Loucy (cell line): ENCODE results near the gene SORCS2.

Experiments
- CTCF ChIP-seq: fragments of 200-600 bp; sonication (generic); conservative IDR thresholded peaks from 2 replicates; pipeline ENCODE4 v1.5.1; 2014; ENCODE audit warnings: mild to moderate bottlenecking, antibody characterized with exemption, low read length
- EZH2phosphoT487 ChIP-seq: fragments of 200-600 bp; IDR thresholded peaks from 2 replicates; pipeline ENCODE4 v1.6.1; 2018; ENCODE audit warnings: antibody characterized with exemption, mild to moderate bottlenecking, moderate library complexity, borderline replicate concordance

DNA sequence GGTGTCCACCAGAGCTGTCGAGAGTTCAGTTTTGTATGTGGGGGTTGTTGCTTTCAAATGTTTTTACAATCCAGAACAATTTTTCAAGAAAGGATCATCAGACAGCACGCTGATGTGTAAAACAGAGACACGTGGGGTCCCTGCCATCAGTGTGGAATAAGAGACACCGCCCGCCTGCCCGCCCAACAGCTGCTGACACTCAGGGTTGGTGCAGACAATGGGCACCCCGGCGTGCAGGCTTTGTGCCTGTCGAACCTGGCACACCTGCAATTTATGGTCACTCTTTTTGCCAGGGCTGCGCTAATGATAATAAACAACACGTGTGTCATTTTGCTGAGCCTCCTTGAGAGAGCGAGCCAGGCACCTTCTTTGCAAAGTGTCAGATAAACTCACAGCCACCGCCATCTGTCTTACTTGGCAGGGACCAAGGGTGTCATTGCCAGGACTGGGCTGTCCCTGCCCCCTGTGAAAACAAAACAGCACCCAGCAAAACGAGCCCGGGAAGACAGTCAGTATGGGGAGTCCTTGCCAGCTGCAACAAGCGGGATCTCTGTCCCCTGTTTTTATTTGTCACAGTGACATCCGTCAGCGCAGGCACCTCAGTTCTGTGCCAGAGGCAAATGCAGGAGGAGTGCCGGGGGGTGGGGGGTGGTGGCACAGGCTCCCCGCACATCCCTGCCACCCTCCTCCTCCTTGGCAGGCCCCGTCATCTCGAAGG is 173.3 kb downstream of the SORCS2 start:
- TF ChIP-seq CTCF (no peak), EZH2phosphoT487 (no peak)
